Stimulated activated CD8-positive, alpha-beta memory T cell treated with anti-CD3 and anti-CD28 coated beads, Interleukin-2, amount 100 ng/mL, for 48 hours (primary cell): Measurements from ENCODE around the gene CIB4.

Experiments used
- DNase-seq, 2 donors: peaks; one replicate each; pipeline ENCODE4 v3.0.0-alpha.2; 2020; ENCODE audit warnings: low read depth in 2 of 2

CIB4 gene

GRCh38 chr2:26550276-26551015 is 90.7 kb downstream of the CIB4 start:
- no peak for DNase-seq

- no peak for DNase-seq
Measured at GRCh38 chr2:26542676-26543505, 98.3 kb downstream of the CIB4 start.

- DNase-seq, result no peak
Measured at GRCh38 chr2:26542194-26542455, 99.0 kb downstream of the CIB4 start.

- DNase-seq, result no peak
Measured at GRCh38 chr2:26541401-26542193, 99.6 kb downstream of the CIB4 start.

GRCh38 chr2:26540961-26541360 is 100.2 kb downstream of the CIB4 start:
- no peak for DNase-seq

GRCh38 chr2:26540306-26540705 is 100.9 kb downstream of the CIB4 start:
- DNase-seq, result no peak

- DNase-seq, result no peak
Measured at GRCh38 chr2:26537826-26538475, 103.2 kb downstream of the CIB4 start.

GRCh38 chr2:26537069-26537825 is 103.9 kb downstream of the CIB4 start:
- no peak for DNase-seq

GRCh38 chr2:26536371-26537068 is 104.6 kb downstream of the CIB4 start:
- no peak for DNase-seq

GRCh38 chr2:26535663-26536275 is 105.4 kb downstream of the CIB4 start:
- no peak for DNase-seq

GRCh38 chr2:26534865-26535662 is 106.1 kb downstream of the CIB4 start:
- DNase-seq, result no peak

GRCh38 chr2:26534098-26534864 is 106.9 kb downstream of the CIB4 start:
- DNase-seq, result no peak

- DNase-seq, result no peak
Measured at GRCh38 chr2:26533661-26534060, 107.5 kb downstream of the CIB4 start.

- DNase-seq, result no peak
Measured at GRCh38 chr2:26532301-26533250, 108.6 kb downstream of the CIB4 start.
